ENCODE measurements around the gene BCAR1.
"Not testable (repeated sequence)": the region's sequence is repeated elsewhere in the genome, so short reads cannot be mapped to it uniquely, and the experiment has no call there.

BCAR1 gene

GRCh38 chr16:75287708-75288107 is 36.3 kb upstream of the BCAR1 start:
- no peak overlapping the region for H3K27ac ChIP-seq (ENCODE audit: low read length)
- no peak overlapping the region for H3K4me3 ChIP-seq (ENCODE audit: low read depth in 1 of 2, low read length in 2 of 2)
- H3K27me3 ChIP-seq (ENCODE audit: low read depth, low read length) = no peaks in the 10 kb centered on the region
- H3K9me3 ChIP-seq (ENCODE audit: control insufficient read depth in 1 of 2, low read length in 2 of 2) = no peaks in the 10 kb centered on the region
- no peaks in the 10 kb centered on the region for H3K4me1 ChIP-seq (ENCODE audit: control insufficient read depth in 1 of 2, insufficient read depth in 2 of 2, low read length in 2 of 2)
- H3K36me3 ChIP-seq (ENCODE audit: control insufficient read depth in 1 of 2, insufficient read depth in 2 of 2, low read length in 2 of 2) = peaks cover 5 to 7% of the 10 kb centered on the region in 2 donors

GRCh38 chr16:75286389-75286788 is 35.0 kb upstream of the BCAR1 start:
- no peaks in the 10 kb centered on the region for H3K9me3 ChIP-seq (ENCODE audit: control insufficient read depth in 1 of 2, low read length in 2 of 2)
- no peaks in the 10 kb centered on the region for H3K4me1 ChIP-seq (ENCODE audit: control insufficient read depth in 1 of 2, insufficient read depth in 2 of 2, low read length in 2 of 2)
- H3K27ac ChIP-seq (ENCODE audit: low read length) = no peak overlapping the region

GRCh38 chr16:75282466-75283281 is 31.2 kb upstream of the BCAR1 start:
- no peak overlapping the region for H3K27ac ChIP-seq (ENCODE audit: low read length)
- no peak overlapping the region for H3K4me3 ChIP-seq (ENCODE audit: low read depth in 1 of 2, low read length in 2 of 2)
- H3K36me3 ChIP-seq (ENCODE audit: control insufficient read depth in 1 of 2, insufficient read depth in 2 of 2, low read length in 2 of 2) = no peaks in the 10 kb centered on the region
- no peaks in the 10 kb centered on the region for H3K27me3 ChIP-seq (ENCODE audit: low read depth, low read length)
- no peaks in the 10 kb centered on the region for H3K4me1 ChIP-seq (ENCODE audit: control insufficient read depth in 1 of 2, insufficient read depth in 2 of 2, low read length in 2 of 2)
- H3K9me3 ChIP-seq (ENCODE audit: control insufficient read depth in 1 of 2, low read length in 2 of 2) = no peaks in the 10 kb centered on the region

More at GRCh38 chr16:75286389-75286788, 35.0 kb upstream of the BCAR1 start:
- H3K36me3 ChIP-seq (ENCODE audit: control insufficient read depth in 1 of 2, insufficient read depth in 2 of 2, low read length in 2 of 2) = peaks cover 0 to 4% of the 10 kb centered on the region in 2 donors
- no peak overlapping the region for H3K4me3 ChIP-seq (ENCODE audit: low read depth in 1 of 2, low read length in 2 of 2)
- H3K27me3 ChIP-seq (ENCODE audit: low read depth, low read length) = no peaks in the 10 kb centered on the region

- H3K9me3 ChIP-seq (ENCODE audit: control insufficient read depth in 1 of 2, low read length in 2 of 2) = no peaks in the 10 kb centered on the region
- H3K4me3 ChIP-seq (ENCODE audit: low read depth in 1 of 2, low read length in 2 of 2) = no peak overlapping the region
- no peaks in the 10 kb centered on the region for H3K27me3 ChIP-seq (ENCODE audit: low read depth, low read length)
- H3K4me1 ChIP-seq (ENCODE audit: control insufficient read depth in 1 of 2, insufficient read depth in 2 of 2, low read length in 2 of 2) = no peaks in the 10 kb centered on the region
- no peak overlapping the region for H3K27ac ChIP-seq (ENCODE audit: low read length)
- no peaks in the 10 kb centered on the region for H3K36me3 ChIP-seq (ENCODE audit: control insufficient read depth in 1 of 2, insufficient read depth in 2 of 2, low read length in 2 of 2)
Observed at GRCh38 chr16:75281826-75282225, 30.4 kb upstream of the BCAR1 start.

- H3K27ac ChIP-seq (ENCODE audit: low read length); H3K36me3 ChIP-seq (ENCODE audit: control insufficient read depth in 1 of 2, insufficient read depth in 2 of 2, low read length in 2 of 2); H3K9me3 ChIP-seq (ENCODE audit: control insufficient read depth in 1 of 2, low read length in 2 of 2); H3K4me1 ChIP-seq (ENCODE audit: control insufficient read depth in 1 of 2, insufficient read depth in 2 of 2, low read length in 2 of 2); H3K4me3 ChIP-seq (ENCODE audit: low read depth in 1 of 2, low read length in 2 of 2); H3K27me3 ChIP-seq (ENCODE audit: low read depth, low read length): not testable (repeated sequence)
Observed at GRCh38 chr16:75281009-75281408, 29.6 kb upstream of the BCAR1 start.

- Histone ChIP-seq H3K4me1 (ENCODE audit: control insufficient read depth in 1 of 2, insufficient read depth in 2 of 2, low read length in 2 of 2) (no peaks in the 10 kb centered on the region), H3K9me3 (ENCODE audit: control insufficient read depth in 1 of 2, low read length in 2 of 2) (no peaks in the 10 kb centered on the region), H3K27me3 (ENCODE audit: low read depth, low read length) (no peaks in the 10 kb centered on the region), H3K27ac (ENCODE audit: low read length) (no peak overlapping the region), H3K4me3 (ENCODE audit: low read depth in 1 of 2, low read length in 2 of 2) (no peak overlapping the region), H3K36me3 (ENCODE audit: control insufficient read depth in 1 of 2, insufficient read depth in 2 of 2, low read length in 2 of 2) (no peaks in the 10 kb centered on the region)
Observed at GRCh38 chr16:75280331-75280804, 28.9 kb upstream of the BCAR1 start.

- Histone ChIP-seq H3K9me3 (ENCODE audit: control insufficient read depth in 1 of 2, low read length in 2 of 2) (no peaks in the 10 kb centered on the region), H3K4me1 (ENCODE audit: control insufficient read depth in 1 of 2, insufficient read depth in 2 of 2, low read length in 2 of 2) (no peaks in the 10 kb centered on the region), H3K4me3 (ENCODE audit: low read depth in 1 of 2, low read length in 2 of 2) (no peak overlapping the region), H3K27me3 (ENCODE audit: low read depth, low read length) (no peaks in the 10 kb centered on the region), H3K36me3 (ENCODE audit: control insufficient read depth in 1 of 2, insufficient read depth in 2 of 2, low read length in 2 of 2) (no peaks in the 10 kb centered on the region), H3K27ac (ENCODE audit: low read length) (no peak overlapping the region)
Observed at GRCh38 chr16:75279305-75279704, 27.9 kb upstream of the BCAR1 start.

GRCh38 chr16:75273054-75273925 is 21.9 kb upstream of the BCAR1 start:
- H3K27me3 ChIP-seq (ENCODE audit: low read depth, low read length) = no peaks in the 10 kb centered on the region
- no peaks in the 10 kb centered on the region for H3K36me3 ChIP-seq (ENCODE audit: control insufficient read depth in 1 of 2, insufficient read depth in 2 of 2, low read length in 2 of 2)
- no peaks in the 10 kb centered on the region for H3K9me3 ChIP-seq (ENCODE audit: control insufficient read depth in 1 of 2, low read length in 2 of 2)
- no peak overlapping the region for H3K27ac ChIP-seq (ENCODE audit: low read length)
- H3K4me3 ChIP-seq (ENCODE audit: low read depth in 1 of 2, low read length in 2 of 2) = no peak overlapping the region
- H3K4me1 ChIP-seq (ENCODE audit: control insufficient read depth in 1 of 2, insufficient read depth in 2 of 2, low read length in 2 of 2) = peaks cover 0 to 11% of the 10 kb centered on the region in 2 donors

GRCh38 chr16:75272629-75273028 is 21.2 kb upstream of the BCAR1 start:
- H3K27me3 ChIP-seq (ENCODE audit: low read depth, low read length); H3K4me3 ChIP-seq (ENCODE audit: low read depth in 1 of 2, low read length in 2 of 2); H3K9me3 ChIP-seq (ENCODE audit: control insufficient read depth in 1 of 2, low read length in 2 of 2); H3K27ac ChIP-seq (ENCODE audit: low read length); H3K36me3 ChIP-seq (ENCODE audit: control insufficient read depth in 1 of 2, insufficient read depth in 2 of 2, low read length in 2 of 2): not testable (repeated sequence)
- H3K4me1 ChIP-seq (ENCODE audit: control insufficient read depth in 1 of 2, insufficient read depth in 2 of 2, low read length in 2 of 2) = peaks cover 0 to 14% of the 10 kb centered on the region in 2 donors

GRCh38 chr16:75272097-75272551 is 20.7 kb upstream of the BCAR1 start:
- Histone ChIP-seq H3K27me3 (ENCODE audit: low read depth, low read length) (no peaks in the 10 kb centered on the region), H3K27ac (ENCODE audit: low read length) (no peak overlapping the region), H3K9me3 (ENCODE audit: control insufficient read depth in 1 of 2, low read length in 2 of 2) (no peaks in the 10 kb centered on the region), H3K4me1 (ENCODE audit: control insufficient read depth in 1 of 2, insufficient read depth in 2 of 2, low read length in 2 of 2) (peaks cover 0 to 19% of the 10 kb centered on the region in 2 donors), H3K4me3 (ENCODE audit: low read depth in 1 of 2, low read length in 2 of 2) (no peak overlapping the region), H3K36me3 (ENCODE audit: control insufficient read depth in 1 of 2, insufficient read depth in 2 of 2, low read length in 2 of 2) (no peaks in the 10 kb centered on the region)

- Histone ChIP-seq H3K27me3 (ENCODE audit: low read depth, low read length) (no peaks in the 10 kb centered on the region), H3K4me1 (ENCODE audit: control insufficient read depth in 1 of 2, insufficient read depth in 2 of 2, low read length in 2 of 2) (peaks cover 0 to 23% of the 10 kb centered on the region in 2 donors), H3K27ac (ENCODE audit: low read length) (no peak overlapping the region), H3K4me3 (ENCODE audit: low read depth in 1 of 2, low read length in 2 of 2) (no peak overlapping the region), H3K36me3 (ENCODE audit: control insufficient read depth in 1 of 2, insufficient read depth in 2 of 2, low read length in 2 of 2) (no peaks in the 10 kb centered on the region), H3K9me3 (ENCODE audit: control insufficient read depth in 1 of 2, low read length in 2 of 2) (no peaks in the 10 kb centered on the region)
Observed at GRCh38 chr16:75271441-75272096, 20.1 kb upstream of the BCAR1 start.

Data from muscle layer of duodenum (tissue), 2 donors.